AG10803 (cell line): Measurements from ENCODE around the gene FBLIM1.
A peak's percentile ranks its signal among the peaks of the same experiment; 100 is the strongest.

Experiments
- DNase-seq: peaks from one replicate; pipeline ENCODE4 v3.0.0; 2010; ENCODE audit warnings: low read depth
- H3K4me3 ChIP-seq: 2 replicates; pipeline ENCODE4 v1.5.1; 2011; ENCODE audit warnings: mild to moderate bottlenecking, low read length, control low read depth
- TF ChIP-seq, protein P1 (sequence below): conservative IDR thresholded peaks from 2 replicates; pipeline ENCODE4 v1.5.1; 2011; ENCODE audit warnings: mild to moderate bottlenecking, low read length, control low read depth, inconsistent platforms

The FBLIM1 gene

DNA sequence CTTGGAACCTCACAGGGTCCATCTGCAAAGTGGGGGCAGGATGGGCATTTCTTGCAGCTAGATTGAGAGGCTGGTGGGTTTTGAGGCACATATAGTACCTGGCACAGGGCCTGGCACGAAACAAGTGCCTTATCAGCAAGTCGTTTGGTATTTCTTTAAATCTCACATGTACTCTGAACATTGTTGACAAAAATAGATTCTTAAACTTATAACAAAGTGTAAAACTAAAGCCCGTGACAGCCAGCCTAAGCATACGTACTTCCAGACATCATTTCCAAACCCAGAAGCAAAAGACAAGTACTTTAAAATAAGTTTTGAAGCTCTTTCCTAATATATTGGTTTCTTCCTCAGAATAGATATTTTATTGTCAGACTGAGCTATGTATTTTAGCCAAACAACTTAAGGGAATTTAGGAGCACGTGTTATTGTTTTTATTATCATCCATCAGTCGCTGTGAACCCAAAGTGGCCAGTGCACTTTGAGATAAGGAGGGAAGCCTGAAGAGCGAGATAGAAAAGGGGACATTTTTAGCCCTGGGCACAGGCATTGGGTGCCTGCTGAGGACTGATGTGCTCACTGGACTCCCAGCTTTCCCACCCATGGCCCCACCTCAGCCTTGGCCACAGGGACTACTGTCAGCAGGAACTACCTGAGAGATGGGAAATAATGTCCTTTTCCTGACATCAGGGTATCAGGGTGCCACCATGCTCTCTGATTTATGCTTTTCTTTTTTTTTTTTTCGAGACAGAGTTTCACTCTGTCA, 3.0 kb downstream of the FBLIM1 start:
- no peak for DNase-seq
- TF ChIP-seq, protein P1, sequence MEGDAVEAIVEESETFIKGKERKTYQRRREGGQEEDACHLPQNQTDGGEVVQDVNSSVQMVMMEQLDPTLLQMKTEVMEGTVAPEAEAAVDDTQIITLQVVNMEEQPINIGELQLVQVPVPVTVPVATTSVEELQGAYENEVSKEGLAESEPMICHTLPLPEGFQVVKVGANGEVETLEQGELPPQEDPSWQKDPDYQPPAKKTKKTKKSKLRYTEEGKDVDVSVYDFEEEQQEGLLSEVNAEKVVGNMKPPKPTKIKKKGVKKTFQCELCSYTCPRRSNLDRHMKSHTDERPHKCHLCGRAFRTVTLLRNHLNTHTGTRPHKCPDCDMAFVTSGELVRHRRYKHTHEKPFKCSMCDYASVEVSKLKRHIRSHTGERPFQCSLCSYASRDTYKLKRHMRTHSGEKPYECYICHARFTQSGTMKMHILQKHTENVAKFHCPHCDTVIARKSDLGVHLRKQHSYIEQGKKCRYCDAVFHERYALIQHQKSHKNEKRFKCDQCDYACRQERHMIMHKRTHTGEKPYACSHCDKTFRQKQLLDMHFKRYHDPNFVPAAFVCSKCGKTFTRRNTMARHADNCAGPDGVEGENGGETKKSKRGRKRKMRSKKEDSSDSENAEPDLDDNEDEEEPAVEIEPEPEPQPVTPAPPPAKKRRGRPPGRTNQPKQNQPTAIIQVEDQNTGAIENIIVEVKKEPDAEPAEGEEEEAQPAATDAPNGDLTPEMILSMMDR, result no peak
- no peak overlapping the region for H3K4me3 ChIP-seq

DNA sequence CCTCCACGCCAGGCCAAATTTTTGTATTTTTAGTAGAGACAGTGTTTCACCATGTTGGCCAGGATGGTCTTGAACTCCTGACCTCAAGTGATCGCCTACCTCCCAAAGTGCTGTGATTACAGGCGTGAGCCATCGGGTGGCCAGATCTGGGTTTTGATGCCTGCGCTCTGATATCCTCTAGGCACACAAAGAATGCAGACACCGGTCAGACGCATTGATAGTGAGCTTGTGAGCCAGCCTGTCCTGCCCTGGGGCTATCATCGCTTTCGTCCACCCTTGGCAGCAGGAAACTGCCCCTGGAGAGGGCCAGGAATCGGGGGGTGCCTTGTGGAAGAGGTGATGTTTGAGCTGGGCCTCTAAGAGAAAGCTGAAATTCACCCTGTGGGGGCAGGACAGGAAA, 4.0 kb downstream of the FBLIM1 start:
- TF ChIP-seq, protein P1, result no peak
- no peak for DNase-seq
- H3K4me3 ChIP-seq, result no peak overlapping the region

DNA sequence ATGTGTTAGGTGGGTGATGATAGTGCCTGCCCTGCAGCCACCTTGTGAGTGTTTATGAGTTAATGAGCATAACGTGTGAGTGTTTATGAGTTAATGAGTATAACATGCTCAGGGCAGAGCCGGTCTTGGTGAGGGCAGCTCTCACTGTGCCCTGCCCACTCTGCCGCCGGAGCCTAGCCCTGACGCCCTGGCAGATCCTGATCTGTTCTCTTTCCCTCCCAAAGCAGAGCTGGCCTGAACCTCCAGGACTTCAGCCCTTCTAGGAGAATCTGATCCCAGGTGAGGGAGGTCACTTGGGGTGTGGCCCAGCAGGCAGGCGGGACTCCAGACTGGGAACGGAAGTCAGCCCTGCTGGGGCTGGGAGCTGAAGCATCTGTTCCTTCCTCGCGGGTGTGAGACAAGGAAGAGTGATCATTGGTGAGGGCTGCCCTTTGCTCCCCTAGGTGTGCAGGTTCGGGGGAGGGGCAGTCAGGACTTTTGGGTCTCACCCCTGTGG, 5.7 kb downstream of the FBLIM1 start:
- H3K4me3 ChIP-seq, result no peak overlapping the region
- TF ChIP-seq, protein P1, result no peak
- DNase-seq, result no peak

DNA sequence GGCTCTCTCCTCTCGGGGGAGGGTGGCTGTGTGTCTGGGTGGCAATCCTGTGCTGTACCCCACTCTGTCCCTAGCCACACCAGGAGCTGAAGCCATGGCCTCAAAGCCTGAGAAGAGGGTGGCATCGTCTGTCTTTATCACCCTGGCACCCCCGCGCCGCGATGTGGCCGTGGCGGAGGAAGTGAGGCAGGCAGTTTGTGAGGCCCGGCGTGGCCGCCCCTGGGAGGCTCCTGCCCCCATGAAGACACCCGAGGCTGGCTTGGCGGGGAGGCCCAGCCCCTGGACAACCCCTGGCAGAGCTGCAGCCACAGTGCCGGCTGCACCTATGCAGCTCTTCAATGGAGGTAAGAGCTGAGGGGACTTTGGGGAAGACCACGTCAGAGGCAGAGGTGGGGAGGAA, 6.3 kb downstream of the FBLIM1 start:
- TF ChIP-seq, protein P1, result no peak
- no peak for DNase-seq

DNA sequence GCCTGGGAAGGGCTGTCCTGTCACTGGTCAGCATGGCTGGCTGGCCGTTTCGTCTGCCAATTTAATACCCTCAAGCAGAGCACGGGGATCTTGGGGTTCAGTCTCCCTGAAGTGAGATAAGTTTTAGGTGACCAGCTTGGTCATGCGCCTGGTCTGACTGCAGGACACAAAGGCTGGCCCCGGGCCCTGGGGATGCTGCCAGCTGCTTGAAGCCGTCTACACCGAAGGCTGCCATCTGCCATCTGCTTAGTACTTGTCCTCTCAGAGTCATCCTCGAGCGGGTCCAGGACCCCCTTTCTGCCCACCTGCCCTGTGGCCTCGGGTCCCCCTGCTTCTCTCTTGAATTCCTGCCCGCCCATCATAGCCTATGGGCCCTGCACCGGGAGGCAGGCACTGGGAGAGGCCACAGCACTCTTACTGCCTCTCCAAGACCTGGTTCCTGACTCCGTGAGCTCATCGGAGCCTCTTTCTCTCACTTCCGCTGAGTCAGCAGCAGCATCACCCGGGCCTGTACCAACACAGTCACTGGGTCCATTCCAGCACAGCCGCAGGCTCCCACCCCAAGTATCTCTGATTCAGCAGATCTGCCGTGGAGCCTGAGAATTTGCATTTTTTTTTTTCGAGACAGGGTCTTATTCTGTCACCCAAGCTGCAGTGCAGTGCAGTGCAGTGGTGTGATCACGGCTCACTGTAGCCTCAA, 7.0 kb downstream of the FBLIM1 start:
- H3K4me3 ChIP-seq, result no peak overlapping the region
- TF ChIP-seq, protein P1, result no peak
- DNase-seq, result peak; percentile 78

More for the DNA sequence above, 6.3 kb downstream of the FBLIM1 start:
- H3K4me3 ChIP-seq, result no peak overlapping the region

DNA sequence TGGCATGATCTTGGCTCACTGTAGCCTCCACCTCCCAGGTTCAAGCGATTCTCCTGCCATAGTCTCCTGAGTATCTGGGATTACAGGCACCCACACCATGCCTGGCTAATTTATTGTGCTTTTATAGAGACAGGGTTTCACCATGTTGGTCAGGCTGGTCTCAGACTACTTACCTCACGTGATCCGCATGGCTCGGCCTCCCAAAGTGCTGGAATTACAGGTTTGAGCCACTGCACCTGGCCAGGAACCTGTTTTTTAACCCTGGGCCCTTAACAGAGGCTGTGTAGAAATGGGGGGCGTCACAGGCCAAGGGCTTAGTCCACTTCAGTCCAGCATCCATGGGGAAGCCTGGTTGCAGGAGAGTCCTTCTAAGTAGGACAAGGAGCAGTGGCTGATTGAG, 9.3 kb downstream of the FBLIM1 start:
- H3K4me3 ChIP-seq, result no peak overlapping the region
- TF ChIP-seq, protein P1, result no peak
- DNase-seq, result no peak

DNA sequence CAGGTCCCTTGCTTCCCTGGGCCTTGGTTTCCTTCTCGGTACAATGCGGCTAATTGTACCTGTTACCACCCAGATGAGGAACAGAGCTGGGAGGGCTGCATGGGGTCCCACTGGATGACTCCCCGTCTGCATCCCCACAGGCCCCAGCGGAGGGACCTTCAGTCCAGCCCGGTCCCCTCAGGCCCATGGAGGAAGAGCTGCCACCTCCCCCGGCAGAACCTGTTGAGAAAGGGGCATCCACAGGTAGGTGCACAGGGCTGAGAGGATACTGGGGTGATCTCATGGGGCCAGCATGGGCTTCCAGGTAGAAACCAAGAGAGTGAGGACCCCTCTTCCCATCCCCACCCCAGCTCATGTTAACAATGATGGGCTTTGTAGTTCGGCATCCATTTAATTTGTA, 9.8 kb downstream of the FBLIM1 start:
- TF ChIP-seq, protein P1, result no peak
- DNase-seq, result no peak
- no peak overlapping the region for H3K4me3 ChIP-seq
